NCI-H2107 treated with DMSO at 0.1 percent for 48 hours (cell line): Measurements from ENCODE around the gene TNXB.
"Not testable (repeated sequence)": the region's sequence is repeated elsewhere in the genome, so short reads cannot be mapped to it uniquely, and the experiment has no call there.

Experiments used
- DNase-seq: peaks from one replicate; lab custom pipeline; 2025; ENCODE audit not compliant: unreplicated experiment; lab: John Stamatoyannopoulos, UW

The TNXB gene

DNA sequence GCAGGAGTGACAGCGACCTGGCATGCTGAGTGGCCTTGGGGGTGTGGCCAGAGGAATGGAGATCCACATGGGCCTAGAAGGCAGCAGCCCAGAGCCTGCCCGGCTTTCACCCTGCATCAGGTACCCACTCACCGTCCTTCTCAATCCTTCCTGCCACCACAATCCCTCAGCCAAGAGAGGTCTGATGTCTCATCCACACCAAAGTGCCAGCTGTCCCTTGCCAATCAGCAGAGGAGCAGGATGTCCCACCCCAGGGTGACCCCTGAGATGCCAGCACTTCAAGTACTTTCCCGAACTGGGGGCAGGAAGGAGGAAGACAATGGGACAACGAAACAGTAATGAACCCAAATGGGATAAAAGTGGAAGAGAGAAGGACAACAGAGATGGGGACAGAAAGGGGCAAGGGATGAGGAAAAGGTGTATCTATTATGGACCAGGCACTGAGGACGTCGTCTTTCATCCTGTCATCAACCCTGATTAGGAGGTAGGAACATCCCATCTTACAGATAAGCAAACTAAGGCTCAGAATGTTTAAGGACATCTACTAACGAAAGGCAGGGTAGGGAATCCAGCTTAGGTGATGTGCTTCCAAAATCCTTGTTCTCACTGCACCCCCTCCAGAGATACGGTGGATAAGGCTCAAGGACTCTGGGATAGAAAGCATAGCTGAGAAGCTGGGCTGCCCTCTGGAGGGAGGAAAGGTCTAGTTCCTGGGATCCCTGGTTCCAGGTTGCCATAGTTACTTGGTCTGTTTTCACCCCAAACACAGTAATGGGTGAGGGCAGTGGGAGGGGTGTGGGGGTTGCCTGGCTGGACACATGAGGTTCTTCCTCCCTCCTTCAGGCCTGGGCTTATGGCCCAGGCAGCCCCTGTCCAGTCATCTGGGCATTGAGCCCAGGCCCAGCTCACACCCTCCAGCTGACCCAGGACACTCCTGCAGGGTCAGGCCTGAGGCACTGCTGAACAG lies 4.5 kb upstream of the TNXB start:
- DNase-seq, result no peak

DNA sequence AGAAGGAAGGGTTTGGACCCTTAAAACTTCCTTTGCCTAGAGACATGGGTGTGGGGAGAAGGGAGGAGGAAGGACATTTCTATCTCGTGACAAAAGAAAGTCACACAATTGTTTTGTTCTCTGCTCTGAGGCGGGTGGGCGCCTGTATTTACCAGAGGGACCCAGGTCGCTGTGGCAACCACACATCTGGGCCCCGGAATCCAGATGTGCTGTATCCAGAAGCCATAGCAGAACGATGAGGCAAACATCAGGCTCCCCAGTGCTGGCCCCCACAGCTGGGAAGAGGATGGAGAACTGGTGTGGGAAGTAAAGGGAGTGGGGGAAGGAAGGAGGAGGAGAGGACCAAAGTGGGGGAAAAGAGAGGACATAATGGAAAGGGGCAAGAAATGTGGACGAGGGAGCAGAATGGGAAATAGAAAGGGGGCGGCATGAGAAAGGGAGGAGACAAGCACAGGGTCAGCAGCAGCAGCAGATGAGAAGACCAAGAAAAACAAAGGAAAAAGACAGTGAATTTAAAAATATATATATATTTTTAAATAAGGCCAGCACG lies 3.4 kb upstream of the TNXB start:
- DNase-seq, result no peak

GRCh38 chr6:32111424-32112066 lies 2.4 kb upstream of the TNXB start:
- no peak for DNase-seq

GRCh38 chr6:32110632-32111031 lies 1.5 kb upstream of the TNXB start:
- DNase-seq, result no peak

- DNase-seq, result no peak
Measured at GRCh38 chr6:32109765-32110160, 625 bp upstream of the TNXB start.

- no peak for DNase-seq
Measured at GRCh38 chr6:32108727-32109113, 418 bp downstream of the TNXB start.

- DNase-seq, result no peak
Measured at GRCh38 chr6:32108094-32108627, 977 bp downstream of the TNXB start.

GRCh38 chr6:32107406-32107805 lies 1.7 kb downstream of the TNXB start:
- DNase-seq, result no peak

DNA sequence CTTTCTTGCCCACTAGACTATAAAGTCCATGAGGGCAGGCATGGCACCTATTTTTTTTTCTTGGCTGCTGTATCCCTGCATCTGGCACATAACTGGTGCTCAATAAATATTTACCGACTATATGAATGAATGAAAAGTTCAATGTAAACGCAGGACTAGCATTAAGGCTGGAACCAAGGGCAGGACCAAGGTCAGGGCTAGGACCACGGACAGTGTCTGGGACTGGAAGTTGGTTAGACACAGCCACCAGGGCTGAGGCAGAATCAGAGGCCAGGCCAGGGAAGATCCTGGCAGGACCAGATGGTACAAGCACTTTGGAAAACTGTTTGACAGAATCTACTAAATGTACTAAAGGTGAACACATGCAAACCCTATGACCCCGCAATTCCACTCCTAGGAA lies 3.7 kb downstream of the TNXB start:
- DNase-seq, result no peak

GRCh38 chr6:32102255-32102654 lies 6.9 kb downstream of the TNXB start:
- no peak for DNase-seq

GRCh38 chr6:32100251-32100650 lies 8.9 kb downstream of the TNXB start:
- DNase-seq, result not testable (repeated sequence)

DNA sequence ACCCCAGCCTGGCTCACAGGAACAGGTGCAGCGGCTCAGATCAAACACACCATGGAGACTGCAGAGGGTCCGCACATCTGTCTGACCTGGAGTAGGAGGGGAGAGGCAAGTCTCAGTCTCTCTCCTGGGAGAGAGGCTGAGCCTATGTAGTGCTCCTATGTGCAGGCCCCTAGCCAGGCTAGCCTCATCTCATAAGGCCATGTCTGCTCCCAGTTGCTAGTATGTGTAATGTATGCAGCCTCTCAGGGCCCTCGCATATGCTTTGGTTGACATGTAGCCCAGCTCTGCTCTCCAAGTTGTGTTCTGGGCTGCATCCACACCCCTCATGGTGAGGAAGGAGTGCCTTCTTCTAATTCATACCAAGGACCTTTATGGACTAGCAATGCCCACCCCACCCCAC lies 11.8 kb downstream of the TNXB start:
- no peak for DNase-seq

DNA sequence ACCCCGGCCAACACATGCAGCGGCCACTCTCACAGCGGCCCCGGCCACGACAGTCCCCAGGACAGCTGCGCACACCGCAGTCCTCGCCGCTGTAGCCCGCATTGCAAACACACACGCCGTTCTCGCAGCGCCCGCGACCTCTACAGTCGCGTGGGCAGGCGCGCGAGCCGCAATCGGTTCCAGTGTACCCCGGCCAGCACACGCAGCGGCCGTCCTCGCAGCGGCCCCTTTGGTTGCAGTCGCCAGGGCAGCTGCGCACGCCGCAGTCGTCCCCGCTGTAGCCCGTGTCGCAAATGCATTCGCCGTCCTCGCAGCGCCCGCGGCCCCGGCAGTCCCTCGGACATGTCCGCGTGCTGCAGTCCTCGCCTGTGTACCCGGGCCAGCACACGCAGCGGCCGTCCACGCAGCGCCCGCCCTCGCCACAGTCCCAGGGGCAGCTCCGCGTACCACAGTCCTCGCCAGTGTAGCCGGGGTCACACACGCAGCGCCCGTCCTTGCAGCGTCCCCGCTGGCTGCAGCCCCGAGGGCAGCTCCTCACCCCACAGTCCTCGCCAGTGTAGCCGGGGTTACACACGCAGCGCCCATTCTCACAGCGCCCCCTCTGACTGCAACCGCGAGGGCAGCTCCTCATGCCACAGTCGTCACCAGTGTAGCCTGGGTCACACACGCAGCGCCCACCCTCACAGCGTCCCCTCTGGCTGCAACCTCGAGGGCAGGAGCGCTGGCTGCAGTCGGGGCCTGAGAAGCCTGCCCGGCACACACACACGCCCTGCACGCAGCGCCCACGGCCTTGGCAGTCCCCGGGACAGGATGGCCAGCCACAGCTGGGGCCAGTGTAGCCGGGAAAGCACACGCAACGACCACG lies 12.5 kb downstream of the TNXB start:
- no peak for DNase-seq

GRCh38 chr6:32096087-32096393 lies 13.1 kb downstream of the TNXB start:
- no peak for DNase-seq

GRCh38 chr6:32095338-32096086 lies 13.6 kb downstream of the TNXB start:
- DNase-seq, result no peak

- DNase-seq, result no peak
Measured at GRCh38 chr6:32092760-32093497, 16.2 kb downstream of the TNXB start.

DNA sequence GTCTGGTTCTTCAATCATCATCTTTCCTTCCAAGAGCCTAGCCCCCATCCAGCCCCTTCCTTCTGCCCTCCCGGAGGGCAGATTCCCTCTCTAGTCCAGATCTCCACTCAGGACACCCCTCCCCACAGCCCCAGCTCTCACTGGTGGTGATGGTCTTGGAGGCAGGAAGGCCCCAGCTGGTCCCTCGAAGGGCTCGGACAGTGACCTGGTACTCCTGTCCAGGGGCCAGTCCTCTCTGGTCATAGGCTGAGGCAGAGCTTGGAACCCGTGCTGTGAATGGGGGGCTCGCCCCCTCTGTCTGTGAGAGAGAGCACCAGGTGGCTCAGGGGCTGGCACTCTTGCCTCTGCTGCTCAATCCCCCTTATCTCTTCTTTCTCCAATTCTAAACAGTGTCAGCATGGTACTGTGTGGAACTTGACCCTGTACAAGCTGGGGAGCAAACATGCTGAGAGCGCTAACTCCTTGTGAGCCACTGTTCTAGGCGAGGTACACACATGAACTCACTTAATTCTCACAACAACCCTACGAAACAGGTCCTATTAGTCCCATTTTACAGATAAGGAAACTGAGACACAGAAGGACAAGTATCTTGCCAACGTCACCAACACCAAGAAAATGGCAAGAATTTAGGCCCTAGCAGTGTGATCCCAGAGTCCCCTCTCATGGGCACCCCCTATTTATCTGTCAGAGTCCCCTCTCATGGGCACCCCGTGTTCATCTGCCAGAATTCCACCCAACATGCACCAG lies 19.9 kb downstream of the TNXB start:
- DNase-seq, result no peak

DNA sequence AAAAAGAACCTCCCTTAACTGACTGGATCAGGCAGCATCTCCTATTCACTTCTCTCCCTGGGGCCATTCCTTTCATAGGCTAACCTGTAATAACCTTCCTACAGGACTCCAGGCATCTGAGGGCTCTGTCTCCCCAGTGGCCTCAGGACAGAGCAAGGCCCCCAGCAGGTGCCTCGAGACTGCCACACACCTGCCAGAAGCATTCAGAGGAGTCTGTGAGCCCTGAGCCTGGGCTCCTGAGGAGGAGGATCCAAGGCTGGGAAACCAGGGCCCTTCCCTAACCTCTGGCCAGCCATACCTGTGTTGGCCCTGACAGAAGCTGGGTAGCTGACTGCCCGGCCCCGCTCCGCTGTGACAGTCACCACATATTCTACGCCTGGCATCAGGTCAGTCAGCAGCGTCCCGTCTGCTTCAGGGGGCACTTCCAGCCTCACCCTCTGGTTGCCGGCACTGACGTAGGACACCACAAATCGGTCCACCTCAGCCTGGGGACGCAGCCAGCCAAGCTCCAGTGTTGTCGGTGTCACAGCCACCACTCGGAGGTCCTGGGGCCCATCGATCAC lies 20.6 kb downstream of the TNXB start:
- no peak for DNase-seq
